HEK293 (cell line): ENCODE data around the gene ZNF316.

ENCODE experiments used
- CTCF ChIA-PET: fragments of 350-600 bp; formaldehyde crosslinking; extraction: SDS; loops from one replicate; lab custom pipeline; 2021; ENCODE audit warnings: antibody characterized with exemption; lab: Yijun Ruan, JAX
- POLR2A ChIA-PET: fragments of 300-600 bp; formaldehyde crosslinking; extraction: SDS; loops from one replicate; lab custom pipeline; 2020; ENCODE audit warnings: antibody characterized with exemption, inconsistent platforms; lab: Yijun Ruan, JAX
- H3K27ac ChIP-seq: fragments of 200-500 bp; sonication (Bioruptor generic); 2 replicates; pipeline ENCODE4 v1.5.1; 2014; ENCODE audit warnings: low read depth, low read length, control low read depth, inconsistent platforms; ENCODE audit errors: extremely low read depth
- H3K36me3 ChIP-seq, 2 experiments: fragments of 200-500 bp in 1 of 2; sonication (Bioruptor generic) in 1 of 2; 1 replicate in 1 of 2; 2 replicates in 1 of 2; pipeline ENCODE4 v1.5.1; 2014 to 2017; ENCODE audit warnings: inconsistent platforms in 2 of 2, low read length in 2 of 2; ENCODE audit not compliant: control insufficient read depth in 2 of 2, insufficient read depth in 1 of 2
- H3K4me1 ChIP-seq: fragments of 200-500 bp; sonication (Bioruptor generic); 2 replicates; pipeline ENCODE4 v1.5.1; 2014; ENCODE audit warnings: mild to moderate bottlenecking, low read length, inconsistent platforms; ENCODE audit not compliant: control insufficient read depth, insufficient read depth
- H3K4me3 ChIP-seq: 2 replicates; pipeline ENCODE4 v1.5.1; 2011; ENCODE audit warnings: low read depth, mild to moderate bottlenecking, control low read depth, low read length, moderate library complexity
- H3K9me3 ChIP-seq: fragments of 200-500 bp; sonication (Bioruptor generic); 2 replicates; pipeline ENCODE4 v1.5.1; 2014; ENCODE audit warnings: low read depth, low read length, inconsistent platforms; ENCODE audit not compliant: control insufficient read depth, insufficient read depth
- MEIS1 ChIP-seq: sonication (generic); formaldehyde crosslinking; IDR thresholded peaks from 2 replicates; pipeline ENCODE4 v1.8.1; 2022; ENCODE audit warnings: missing genetic modification reagents, mild to moderate bottlenecking, borderline replicate concordance
- SETDB1 ChIP-seq: IDR thresholded peaks from one replicate; pipeline ENCODE4 v1.6.1; 2017; ENCODE audit warnings: mild to moderate bottlenecking, low read length, moderate library complexity, mixed read lengths; ENCODE audit not compliant: insufficient read length
- TRIM28 ChIP-seq: IDR thresholded peaks from 2 replicates; pipeline ENCODE4 v1.6.1; 2011; ENCODE audit warnings: low read length, control low read depth, borderline replicate concordance
- YY1 ChIP-seq: fragments of 450-650 bp; formaldehyde crosslinking; IDR thresholded peaks from 2 replicates; pipeline ENCODE4 v1.5.1; 2018; ENCODE audit warnings: missing biosample characterization, missing genetic modification characterization
- ZBTB17 ChIP-seq: fragments of 450-650 bp; formaldehyde crosslinking; IDR thresholded peaks from 2 replicates; pipeline ENCODE4 v1.5.1; 2016; ENCODE audit warnings: missing biosample characterization, missing genetic modification characterization
- ZFP69B ChIP-seq: fragments of 450-650 bp; formaldehyde crosslinking; IDR thresholded peaks from 2 replicates; pipeline ENCODE4 v1.5.1; 2016; ENCODE audit warnings: missing biosample characterization, missing genetic modification characterization
- ZNF114 ChIP-seq: fragments of 450-650 bp; formaldehyde crosslinking; IDR thresholded peaks from 2 replicates; pipeline ENCODE4 v1.5.0; 2017; ENCODE audit warnings: missing biosample characterization, missing genetic modification characterization
- ZNF140 ChIP-seq: fragments of 450-650 bp; formaldehyde crosslinking; IDR thresholded peaks from 2 replicates; pipeline ENCODE4 v1.5.1; 2016; ENCODE audit warnings: missing biosample characterization, missing genetic modification characterization
- ZNF146 ChIP-seq: fragments of 450-650 bp; formaldehyde crosslinking; IDR thresholded peaks from 2 replicates; pipeline ENCODE4 v1.5.1; 2016; ENCODE audit warnings: missing biosample characterization, missing genetic modification characterization
- ZNF16 ChIP-seq: fragments of 450-650 bp; formaldehyde crosslinking; IDR thresholded peaks from 2 replicates; pipeline ENCODE4 v1.5.1; 2016; ENCODE audit warnings: low read depth, missing biosample characterization, missing genetic modification characterization
- ZNF169 ChIP-seq: fragments of 450-650 bp; formaldehyde crosslinking; IDR thresholded peaks from 2 replicates; pipeline ENCODE4 v1.5.1; 2016; ENCODE audit warnings: missing biosample characterization, missing genetic modification characterization
- ZNF23 ChIP-seq: fragments of 450-650 bp; formaldehyde crosslinking; IDR thresholded peaks from 2 replicates; pipeline ENCODE4 v1.5.1; 2016; ENCODE audit warnings: missing biosample characterization, missing genetic modification characterization, borderline replicate concordance
- ZNF324 ChIP-seq: fragments of 450-650 bp; formaldehyde crosslinking; IDR thresholded peaks from 2 replicates; pipeline ENCODE4 v1.5.1; 2016; ENCODE audit warnings: missing biosample characterization, missing genetic modification characterization
- ZNF341 ChIP-seq: fragments of 450-650 bp; formaldehyde crosslinking; IDR thresholded peaks from 2 replicates; pipeline ENCODE4; 2016; ENCODE audit warnings: low read depth, missing biosample characterization, missing genetic modification characterization
- ZNF37A ChIP-seq: fragments of 450-650 bp; IDR thresholded peaks from 2 replicates; pipeline ENCODE4 v1.5.1; 2018; ENCODE audit warnings: missing biosample characterization, missing genetic modification characterization
- ZNF433 ChIP-seq: fragments of 450-650 bp; formaldehyde crosslinking; IDR thresholded peaks from 2 replicates; pipeline ENCODE4 v1.5.1; 2016; ENCODE audit warnings: missing biosample characterization, missing genetic modification characterization, low read depth
- ZNF555 ChIP-seq: fragments of 450-650 bp; formaldehyde crosslinking; conservative IDR thresholded peaks from 2 replicates; pipeline ENCODE4 v1.5.1; 2017; ENCODE audit warnings: missing biosample characterization, mild to moderate bottlenecking, missing genetic modification characterization, inconsistent platforms
- ZNF792 ChIP-seq: fragments of 450-650 bp; formaldehyde crosslinking; IDR thresholded peaks from 2 replicates; pipeline ENCODE4 v1.5.1; 2016; ENCODE audit warnings: missing biosample characterization, missing genetic modification characterization
- ZNF843 ChIP-seq: fragments of 450-650 bp; formaldehyde crosslinking; IDR thresholded peaks from 2 replicates; pipeline ENCODE4 v1.5.1; 2016; ENCODE audit warnings: missing biosample characterization, missing genetic modification characterization
- TF ChIP-seq, protein P1 (sequence below): fragments of 450-650 bp; formaldehyde crosslinking; IDR thresholded peaks from 2 replicates; pipeline ENCODE4 v1.5.1; 2016; ENCODE audit warnings: missing biosample characterization, missing genetic modification characterization
- TF ChIP-seq, protein P2 (sequence below): fragments of 450-650 bp; formaldehyde crosslinking; conservative IDR thresholded peaks from 2 replicates; pipeline ENCODE4 v1.5.1; 2016; ENCODE audit warnings: low read depth, missing biosample characterization, missing genetic modification characterization
- TF ChIP-seq, protein P3 (sequence below): fragments of 450-650 bp; formaldehyde crosslinking; IDR thresholded peaks from 2 replicates; pipeline ENCODE4 v1.5.1; 2017; ENCODE audit warnings: missing biosample characterization, missing genetic modification characterization
- TF ChIP-seq, protein P4 (sequence below): fragments of 450-650 bp; formaldehyde crosslinking; IDR thresholded peaks from 2 replicates; pipeline ENCODE4 v1.5.1; 2016; ENCODE audit warnings: missing biosample characterization, missing genetic modification characterization
- TF ChIP-seq, protein P5 (sequence below): sonication (generic); formaldehyde crosslinking; IDR thresholded peaks from 2 replicates; pipeline ENCODE4 v1.8.1; 2022; ENCODE audit warnings: mild to moderate bottlenecking, moderate library complexity, missing genetic modification reagents

The ZNF316 gene

DNA sequence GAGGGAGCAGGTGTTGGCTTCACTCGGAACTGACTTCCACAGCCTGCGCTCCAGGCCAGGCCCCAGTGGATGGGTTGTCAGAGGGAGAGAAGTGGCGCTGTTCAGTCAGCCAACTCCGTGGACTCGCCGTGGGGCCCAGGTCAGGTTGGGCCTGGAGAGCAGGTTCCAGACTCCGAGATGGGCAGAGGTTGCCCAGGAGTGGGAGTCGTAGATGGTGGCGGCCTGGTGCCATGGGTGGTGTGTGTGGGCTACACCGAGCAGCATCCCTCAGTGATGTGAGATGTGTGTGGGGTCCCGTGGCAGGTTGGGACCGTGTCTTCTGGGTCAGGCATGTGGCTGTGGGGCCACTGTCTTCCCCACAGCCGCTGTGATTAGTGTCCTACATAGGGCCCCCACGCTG is 10.4 kb downstream of the ZNF316 start:
- Histone ChIP-seq H3K4me1 (no peaks in the 10 kb centered on the region), H3K27ac (no peak overlapping the region), H3K9me3 (no peaks in the 10 kb centered on the region), H3K36me3 (peaks cover 6 to 91% of the 10 kb centered on the region in 2 experiments; a peak in 2 of 3 replicates), H3K4me3 (no peak overlapping the region)
- TF ChIP-seq SETDB1 (no peak), ZNF114 (tag by site-specific recombination) (no peak), YY1 (tag by site-specific recombination) (no peak), ZNF169 (no peak), ZNF792 (tag by site-specific recombination) (no peak), ZNF16 (tag by site-specific recombination) (no peak), ZBTB17 (no peak), ZNF555 (no peak), TRIM28 (no peak), ZNF146 (no peak), MEIS1 (CRISPR knock-in tag) (no peak), ZFP69B (tag by site-specific recombination) (no peak)
- TF ChIP-seq, protein P1, sequence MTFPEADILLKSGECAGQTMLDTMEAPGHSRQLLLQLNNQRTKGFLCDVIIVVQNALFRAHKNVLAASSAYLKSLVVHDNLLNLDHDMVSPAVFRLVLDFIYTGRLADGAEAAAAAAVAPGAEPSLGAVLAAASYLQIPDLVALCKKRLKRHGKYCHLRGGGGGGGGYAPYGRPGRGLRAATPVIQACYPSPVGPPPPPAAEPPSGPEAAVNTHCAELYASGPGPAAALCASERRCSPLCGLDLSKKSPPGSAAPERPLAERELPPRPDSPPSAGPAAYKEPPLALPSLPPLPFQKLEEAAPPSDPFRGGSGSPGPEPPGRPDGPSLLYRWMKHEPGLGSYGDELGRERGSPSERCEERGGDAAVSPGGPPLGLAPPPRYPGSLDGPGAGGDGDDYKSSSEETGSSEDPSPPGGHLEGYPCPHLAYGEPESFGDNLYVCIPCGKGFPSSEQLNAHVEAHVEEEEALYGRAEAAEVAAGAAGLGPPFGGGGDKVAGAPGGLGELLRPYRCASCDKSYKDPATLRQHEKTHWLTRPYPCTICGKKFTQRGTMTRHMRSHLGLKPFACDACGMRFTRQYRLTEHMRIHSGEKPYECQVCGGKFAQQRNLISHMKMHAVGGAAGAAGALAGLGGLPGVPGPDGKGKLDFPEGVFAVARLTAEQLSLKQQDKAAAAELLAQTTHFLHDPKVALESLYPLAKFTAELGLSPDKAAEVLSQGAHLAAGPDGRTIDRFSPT (tag by site-specific recombination): no peak
- CTCF ChIA-PET: no interaction called here
- POLR2A ChIA-PET: no interaction called here

DNA sequence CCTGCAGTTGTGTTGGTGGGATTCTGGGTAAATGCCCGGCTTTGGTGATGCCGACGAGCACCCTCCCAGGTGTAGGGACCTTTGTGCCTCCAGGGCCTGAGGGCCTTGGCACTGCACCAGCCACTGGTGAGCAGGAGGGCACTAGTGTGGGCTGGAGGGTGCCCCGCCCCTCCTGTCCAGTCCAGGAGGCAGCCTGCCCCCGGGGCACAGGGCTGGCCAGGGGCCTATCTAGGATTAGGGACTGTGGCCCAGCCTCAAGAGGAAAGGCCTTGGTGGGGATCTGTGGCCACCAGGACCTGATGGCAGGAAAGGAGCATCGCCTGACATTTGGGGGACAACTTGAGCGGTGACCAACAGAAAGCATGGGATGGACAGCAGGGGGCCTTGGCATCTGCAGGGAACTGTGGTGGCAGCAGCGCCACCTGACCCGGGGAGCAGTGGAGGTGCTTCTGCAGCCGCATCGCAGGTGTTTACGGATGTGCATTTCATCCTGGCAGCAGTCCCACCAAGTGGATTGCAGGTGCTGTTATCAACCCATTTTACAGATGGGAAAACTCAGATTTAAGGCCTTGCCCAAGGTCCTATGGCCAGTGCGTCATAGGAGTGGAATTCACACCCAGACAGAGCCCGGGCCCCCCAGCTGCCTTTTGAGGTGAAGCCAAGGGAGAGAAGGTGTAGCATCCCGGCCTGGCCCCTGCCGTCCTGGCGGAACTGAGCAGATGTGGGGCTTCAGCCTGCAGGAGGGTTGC is 11.1 kb downstream of the ZNF316 start:
- ChIA-PET POLR2A (no interaction called here), CTCF (no interaction called here)
- H3K4me3 ChIP-seq: no peak overlapping the region
- H3K27ac ChIP-seq: no peak overlapping the region
- no peaks in the 10 kb centered on the region for H3K4me1 ChIP-seq
- H3K9me3 ChIP-seq: no peaks in the 10 kb centered on the region
- H3K36me3 ChIP-seq: peaks cover 6 to 90% of the 10 kb centered on the region in 2 experiments; a peak in 2 of 3 replicates
- TF ChIP-seq ZNF341 (tag by site-specific recombination) (no peak), ZNF23 (tag by site-specific recombination) (no peak), ZNF140 (no peak), ZNF324 (tag by site-specific recombination) (no peak), ZNF433 (tag by site-specific recombination) (no peak), MEIS1 (CRISPR knock-in tag) (no peak), ZNF843 (no peak), ZNF37A (no peak)
- TF ChIP-seq, protein P2, sequence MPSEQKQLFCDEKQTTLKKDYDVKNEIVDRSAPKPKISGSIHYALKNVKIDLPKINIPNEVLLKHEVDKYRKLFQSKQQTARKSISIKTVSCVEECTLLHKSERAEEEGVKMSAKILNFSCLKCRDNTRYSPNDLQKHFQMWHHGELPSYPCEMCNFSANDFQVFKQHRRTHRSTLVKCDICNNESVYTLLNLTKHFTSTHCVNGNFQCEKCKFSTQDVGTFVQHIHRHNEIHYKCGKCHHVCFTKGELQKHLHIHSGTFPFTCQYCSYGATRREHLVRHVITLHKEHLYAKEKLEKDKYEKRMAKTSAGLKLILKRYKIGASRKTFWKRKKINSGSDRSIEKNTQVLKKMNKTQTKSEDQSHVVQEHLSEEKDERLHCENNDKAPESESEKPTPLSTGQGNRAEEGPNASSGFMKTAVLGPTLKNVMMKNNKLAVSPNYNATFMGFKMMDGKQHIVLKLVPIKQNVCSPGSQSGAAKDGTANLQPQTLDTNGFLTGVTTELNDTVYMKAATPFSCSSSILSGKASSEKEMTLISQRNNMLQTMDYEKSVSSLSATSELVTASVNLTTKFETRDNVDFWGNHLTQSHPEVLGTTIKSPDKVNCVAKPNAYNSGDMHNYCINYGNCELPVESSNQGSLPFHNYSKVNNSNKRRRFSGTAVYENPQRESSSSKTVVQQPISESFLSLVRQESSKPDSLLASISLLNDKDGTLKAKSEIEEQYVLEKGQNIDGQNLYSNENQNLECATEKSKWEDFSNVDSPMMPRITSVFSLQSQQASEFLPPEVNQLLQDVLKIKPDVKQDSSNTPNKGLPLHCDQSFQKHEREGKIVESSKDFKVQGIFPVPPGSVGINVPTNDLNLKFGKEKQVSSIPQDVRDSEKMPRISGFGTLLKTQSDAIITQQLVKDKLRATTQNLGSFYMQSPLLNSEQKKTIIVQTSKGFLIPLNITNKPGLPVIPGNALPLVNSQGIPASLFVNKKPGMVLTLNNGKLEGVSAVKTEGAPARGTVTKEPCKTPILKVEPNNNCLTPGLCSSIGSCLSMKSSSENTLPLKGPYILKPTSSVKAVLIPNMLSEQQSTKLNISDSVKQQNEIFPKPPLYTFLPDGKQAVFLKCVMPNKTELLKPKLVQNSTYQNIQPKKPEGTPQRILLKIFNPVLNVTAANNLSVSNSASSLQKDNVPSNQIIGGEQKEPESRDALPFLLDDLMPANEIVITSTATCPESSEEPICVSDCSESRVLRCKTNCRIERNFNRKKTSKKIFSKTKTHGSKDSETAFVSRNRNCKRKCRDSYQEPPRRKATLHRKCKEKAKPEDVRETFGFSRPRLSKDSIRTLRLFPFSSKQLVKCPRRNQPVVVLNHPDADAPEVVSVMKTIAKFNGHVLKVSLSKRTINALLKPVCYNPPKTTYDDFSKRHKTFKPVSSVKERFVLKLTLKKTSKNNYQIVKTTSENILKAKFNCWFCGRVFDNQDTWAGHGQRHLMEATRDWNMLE (tag by site-specific recombination): no peak
- TF ChIP-seq, protein P3, sequence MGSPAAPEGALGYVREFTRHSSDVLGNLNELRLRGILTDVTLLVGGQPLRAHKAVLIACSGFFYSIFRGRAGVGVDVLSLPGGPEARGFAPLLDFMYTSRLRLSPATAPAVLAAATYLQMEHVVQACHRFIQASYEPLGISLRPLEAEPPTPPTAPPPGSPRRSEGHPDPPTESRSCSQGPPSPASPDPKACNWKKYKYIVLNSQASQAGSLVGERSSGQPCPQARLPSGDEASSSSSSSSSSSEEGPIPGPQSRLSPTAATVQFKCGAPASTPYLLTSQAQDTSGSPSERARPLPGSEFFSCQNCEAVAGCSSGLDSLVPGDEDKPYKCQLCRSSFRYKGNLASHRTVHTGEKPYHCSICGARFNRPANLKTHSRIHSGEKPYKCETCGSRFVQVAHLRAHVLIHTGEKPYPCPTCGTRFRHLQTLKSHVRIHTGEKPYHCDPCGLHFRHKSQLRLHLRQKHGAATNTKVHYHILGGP (tag by site-specific recombination): no peak
- TF ChIP-seq, protein P4, sequence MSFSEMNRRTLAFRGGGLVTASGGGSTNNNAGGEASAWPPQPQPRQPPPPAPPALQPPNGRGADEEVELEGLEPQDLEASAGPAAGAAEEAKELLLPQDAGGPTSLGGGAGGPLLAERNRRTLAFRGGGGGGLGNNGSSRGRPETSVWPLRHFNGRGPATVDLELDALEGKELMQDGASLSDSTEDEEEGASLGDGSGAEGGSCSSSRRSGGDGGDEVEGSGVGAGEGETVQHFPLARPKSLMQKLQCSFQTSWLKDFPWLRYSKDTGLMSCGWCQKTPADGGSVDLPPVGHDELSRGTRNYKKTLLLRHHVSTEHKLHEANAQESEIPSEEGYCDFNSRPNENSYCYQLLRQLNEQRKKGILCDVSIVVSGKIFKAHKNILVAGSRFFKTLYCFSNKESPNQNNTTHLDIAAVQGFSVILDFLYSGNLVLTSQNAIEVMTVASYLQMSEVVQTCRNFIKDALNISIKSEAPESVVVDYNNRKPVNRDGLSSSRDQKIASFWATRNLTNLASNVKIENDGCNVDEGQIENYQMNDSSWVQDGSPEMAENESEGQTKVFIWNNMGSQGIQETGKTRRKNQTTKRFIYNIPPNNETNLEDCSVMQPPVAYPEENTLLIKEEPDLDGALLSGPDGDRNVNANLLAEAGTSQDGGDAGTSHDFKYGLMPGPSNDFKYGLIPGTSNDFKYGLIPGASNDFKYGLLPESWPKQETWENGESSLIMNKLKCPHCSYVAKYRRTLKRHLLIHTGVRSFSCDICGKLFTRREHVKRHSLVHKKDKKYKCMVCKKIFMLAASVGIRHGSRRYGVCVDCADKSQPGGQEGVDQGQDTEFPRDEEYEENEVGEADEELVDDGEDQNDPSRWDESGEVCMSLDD (tag by site-specific recombination): no peak
- TF ChIP-seq, protein P5, sequence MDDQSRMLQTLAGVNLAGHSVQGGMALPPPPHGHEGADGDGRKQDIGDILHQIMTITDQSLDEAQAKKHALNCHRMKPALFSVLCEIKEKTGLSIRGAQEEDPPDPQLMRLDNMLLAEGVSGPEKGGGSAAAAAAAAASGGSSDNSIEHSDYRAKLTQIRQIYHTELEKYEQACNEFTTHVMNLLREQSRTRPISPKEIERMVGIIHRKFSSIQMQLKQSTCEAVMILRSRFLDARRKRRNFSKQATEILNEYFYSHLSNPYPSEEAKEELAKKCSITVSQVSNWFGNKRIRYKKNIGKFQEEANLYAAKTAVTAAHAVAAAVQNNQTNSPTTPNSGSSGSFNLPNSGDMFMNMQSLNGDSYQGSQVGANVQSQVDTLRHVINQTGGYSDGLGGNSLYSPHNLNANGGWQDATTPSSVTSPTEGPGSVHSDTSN (CRISPR knock-in tag): no peak
